Mesenchymal stem cell (in vitro differentiated cells and primary cell): ENCODE data around the gene ARRDC1. TPM values are rescaled to one million over a fixed set of nuclear protein-coding genes. Genes with fewer than 3 reads are reported as not detected.

Experiments
- DNase-seq: peaks from one replicate; pipeline ENCODE4 v3.0.0-alpha.2; 2013
- H2AFZ ChIP-seq: one replicate; pipeline ENCODE4 v1.6.1; 2013; ENCODE audit warnings: low read depth, mild to moderate bottlenecking, control low read depth, inconsistent platforms, low read length, moderate library complexity
- H2AK5ac ChIP-seq: 2 replicates; pipeline ENCODE4 v1.6.1; 2013; ENCODE audit warnings: low read length, moderate library complexity, mild to moderate bottlenecking, inconsistent platforms; ENCODE audit not compliant: severe bottlenecking
- H2BK120ac ChIP-seq: one replicate; pipeline ENCODE4 v1.6.1; 2013; ENCODE audit warnings: low read depth, mild to moderate bottlenecking, inconsistent platforms, low read length, moderate library complexity
- H2BK12ac ChIP-seq, 2 experiments: one replicate each; pipeline ENCODE4 v1.6.1; 2013; ENCODE audit warnings: inconsistent platforms in 2 of 2, low read length in 2 of 2, mild to moderate bottlenecking in 2 of 2, moderate library complexity in 2 of 2, control low read depth in 1 of 2
- H2BK15ac ChIP-seq: one replicate; pipeline ENCODE4 v1.6.1; 2013; ENCODE audit warnings: mild to moderate bottlenecking, low read depth, inconsistent platforms; ENCODE audit not compliant: poor library complexity, severe bottlenecking
- H2BK5ac ChIP-seq: 2 replicates; pipeline ENCODE4 v1.6.1; 2013; ENCODE audit warnings: low read depth, mild to moderate bottlenecking, low read length, control low read depth, inconsistent platforms; ENCODE audit not compliant: poor library complexity, severe bottlenecking
- H3K14ac ChIP-seq, 2 experiments: one replicate each; pipeline ENCODE4 v1.6.1; 2013; ENCODE audit warnings: inconsistent platforms in 2 of 2, low read length in 2 of 2, control low read depth in 1 of 2, mild to moderate bottlenecking in 1 of 2, moderate library complexity in 1 of 2
- H3K18ac ChIP-seq, 2 experiments: one replicate each; pipeline ENCODE4 v1.6.1; 2013; ENCODE audit warnings: inconsistent platforms in 2 of 2, low read length in 2 of 2, control low read depth in 1 of 2, low read depth in 1 of 2, mild to moderate bottlenecking in 1 of 2
- H3K23ac ChIP-seq, 2 experiments: one replicate each; pipeline ENCODE4 v1.6.1; 2013; ENCODE audit warnings: inconsistent platforms in 2 of 2, low read length in 2 of 2, mild to moderate bottlenecking in 2 of 2, moderate library complexity in 2 of 2, control low read depth in 1 of 2
- H3K27ac ChIP-seq: 2 replicates; pipeline ENCODE4 v1.5.1; 2013; ENCODE audit warnings: mild to moderate bottlenecking, moderate library complexity, low read length, control low read depth, inconsistent platforms; ENCODE audit not compliant: poor library complexity, severe bottlenecking
- H3K27me3 ChIP-seq, 2 experiments: 2 replicates each; pipeline versions ENCODE4 v1.6.1 to v1.7.0; 2013; ENCODE audit warnings: low read length in 2 of 2, mild to moderate bottlenecking in 2 of 2, moderate library complexity in 2 of 2, control low read depth in 1 of 2, inconsistent platforms in 1 of 2; ENCODE audit not compliant: control insufficient read depth in 1 of 2, insufficient read depth in 1 of 2
- H3K36me3 ChIP-seq, 2 experiments: 2 replicates each; pipeline versions ENCODE4 v1.6.1 to v1.7.0; 2013; ENCODE audit warnings: low read length in 2 of 2, control low read depth in 1 of 2, inconsistent platforms in 1 of 2, low read depth in 1 of 2, mild to moderate bottlenecking in 1 of 2; ENCODE audit not compliant: insufficient read depth in 2 of 2, control insufficient read depth in 1 of 2
- H3K4ac ChIP-seq, 2 experiments: one replicate each; pipeline ENCODE4 v1.6.1; 2013; ENCODE audit warnings: inconsistent platforms in 2 of 2, low read length in 2 of 2, mild to moderate bottlenecking in 2 of 2, moderate library complexity in 2 of 2, control low read depth in 1 of 2, low read depth in 1 of 2
- H3K4me1 ChIP-seq: 2 replicates; pipeline ENCODE4 v1.6.1; 2013; ENCODE audit warnings: low read depth, low read length, control low read depth; ENCODE audit not compliant: control insufficient read depth, insufficient read depth
- H3K4me2 ChIP-seq: 2 replicates; pipeline ENCODE4 v1.6.1; 2013; ENCODE audit warnings: low read length, mild to moderate bottlenecking, inconsistent platforms; ENCODE audit not compliant: poor library complexity, severe bottlenecking
- H3K4me3 ChIP-seq, 2 experiments: 2 replicates each; pipeline versions ENCODE4 v1.5.1 to v1.7.0; 2013; ENCODE audit warnings: low read length in 2 of 2, mild to moderate bottlenecking in 2 of 2, control low read depth in 1 of 2, low read depth in 1 of 2; ENCODE audit not compliant: insufficient read depth in 1 of 2
- H3K79me1 ChIP-seq: replicated peaks from 2 replicates; pipeline ENCODE4 v1.6.1; 2013; ENCODE audit warnings: mild to moderate bottlenecking, control low read depth, low read length, inconsistent platforms; ENCODE audit not compliant: poor library complexity, severe bottlenecking
- H3K9ac ChIP-seq: 2 replicates; pipeline ENCODE4 v1.7.0; 2013; ENCODE audit warnings: mild to moderate bottlenecking, low read length, moderate library complexity
- H3K9me3 ChIP-seq: 2 replicates; pipeline ENCODE4 v1.7.0; 2013; ENCODE audit warnings: mild to moderate bottlenecking, low read length; ENCODE audit not compliant: control insufficient read depth
- H4K8ac ChIP-seq: one replicate; pipeline ENCODE4 v1.6.1; 2013; ENCODE audit warnings: inconsistent platforms, mild to moderate bottlenecking, low read length, moderate library complexity
- H4K91ac ChIP-seq: one replicate; pipeline ENCODE4 v1.6.1; 2013; ENCODE audit warnings: mild to moderate bottlenecking, low read length, inconsistent platforms
- WGBS: methylation state at CpG from one replicate; pipeline ENCODE4 v1.1.7; 2013; ENCODE audit warnings: mixed read lengths; 5-methylcytosine and 5-hydroxymethylcytosine counted together
- polyA plus RNA-seq, 2 experiments: library from polyadenylated mRNA; stranded (reverse); fragments of 200-250 nt; gene quantifications; one replicate each; pipeline ENCODE4 v1.2.3, GENCODE V29; 2013

Gene ARRDC1, protein sequence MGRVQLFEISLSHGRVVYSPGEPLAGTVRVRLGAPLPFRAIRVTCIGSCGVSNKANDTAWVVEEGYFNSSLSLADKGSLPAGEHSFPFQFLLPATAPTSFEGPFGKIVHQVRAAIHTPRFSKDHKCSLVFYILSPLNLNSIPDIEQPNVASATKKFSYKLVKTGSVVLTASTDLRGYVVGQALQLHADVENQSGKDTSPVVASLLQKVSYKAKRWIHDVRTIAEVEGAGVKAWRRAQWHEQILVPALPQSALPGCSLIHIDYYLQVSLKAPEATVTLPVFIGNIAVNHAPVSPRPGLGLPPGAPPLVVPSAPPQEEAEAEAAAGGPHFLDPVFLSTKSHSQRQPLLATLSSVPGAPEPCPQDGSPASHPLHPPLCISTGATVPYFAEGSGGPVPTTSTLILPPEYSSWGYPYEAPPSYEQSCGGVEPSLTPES
- 18.4 TPM for polyA plus RNA-seq (2013, experiment 1 of 2)
- polyA plus RNA-seq (2013, experiment 2 of 2): 19.8 TPM

DNA sequence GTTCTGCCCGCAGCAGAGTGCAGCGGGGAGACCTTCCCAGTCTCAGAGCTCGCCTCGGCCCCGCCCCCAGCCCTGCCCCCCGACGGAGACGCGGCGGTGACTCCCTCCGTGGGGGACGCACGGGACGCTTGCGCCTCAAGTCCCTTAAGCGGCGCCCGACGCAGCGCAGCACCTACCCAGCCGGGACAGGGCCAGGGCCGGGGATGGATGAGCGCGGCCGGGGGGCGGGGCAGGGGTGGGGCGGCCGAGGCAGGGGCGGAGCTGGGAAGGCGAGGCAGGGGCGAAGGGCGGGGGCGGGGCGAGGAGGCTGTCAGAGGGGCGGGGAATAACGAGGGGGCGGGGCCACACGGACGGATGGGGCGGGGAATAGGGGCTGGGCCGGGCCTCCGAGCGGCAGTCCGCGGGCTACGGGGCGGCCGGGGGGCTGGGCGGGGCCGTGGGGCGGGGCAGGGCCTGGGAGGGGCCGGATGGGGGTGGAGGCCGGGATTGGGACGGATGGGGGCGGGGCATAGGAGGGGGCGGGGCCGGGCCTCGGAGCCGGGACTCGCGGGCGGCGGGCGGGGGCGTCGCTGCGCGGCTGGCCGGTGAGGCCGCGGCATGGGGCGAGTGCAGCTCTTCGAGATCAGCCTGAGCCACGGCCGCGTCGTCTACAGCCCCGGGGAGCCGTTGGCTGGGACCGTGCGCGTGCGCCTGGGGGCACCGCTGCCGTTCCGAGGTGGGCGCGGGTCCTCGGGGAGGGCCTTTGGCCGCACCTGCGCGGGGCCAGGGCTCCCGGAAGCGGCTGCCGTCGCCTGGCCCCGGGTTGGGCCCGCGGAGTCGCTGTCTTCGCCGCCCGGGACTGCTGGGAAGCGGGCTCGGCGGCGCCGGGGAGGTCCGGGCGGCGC is at the start of gene ARRDC1:
Gene ARRDC1 (plus strand): TSS at position 566 of the 884 bp plus-strand sequence. CDS start 32 bp downstream, at position 598.
- peak within 1 kb of the TSS in 1 of 2 experiments; percentile 100 for H3K23ac ChIP-seq
- peak within 1 kb of the TSS; percentile 9 for H2BK120ac ChIP-seq
- 1% methylated on average over 44 of the region's 111 CpGs for WGBS
- no peak within 1 kb of the TSS for H2AK5ac ChIP-seq
- peak within 1 kb of the TSS; percentile 64 for H4K91ac ChIP-seq
- H3K4me2 ChIP-seq: peak within 1 kb of the TSS; percentile 99
- no peak within 1 kb of the TSS for H3K27ac ChIP-seq
- peak within 1 kb of the TSS; percentile 78 for H3K9ac ChIP-seq
- peak within 1 kb of the TSS; percentile 80 to 81 for H3K18ac ChIP-seq
- peak within 1 kb of the TSS in 1 of 2 experiments; percentile 96 for H3K14ac ChIP-seq
- peak within 1 kb of the TSS in 1 of 2 experiments; percentile 94 for H3K4ac ChIP-seq
- peaks cover 0 to 7% of the 10 kb centered on the region in 2 experiments for H3K36me3 ChIP-seq
- H2BK5ac ChIP-seq: no peak within 1 kb of the TSS
- DNase-seq: peak; percentile 91
- no peaks in the 10 kb centered on the region for H3K9me3 ChIP-seq
- peaks cover 25% of the 10 kb centered on the region for H3K4me1 ChIP-seq
- H2BK15ac ChIP-seq: peak within 1 kb of the TSS; percentile 15
- H4K8ac ChIP-seq: peak within 1 kb of the TSS; percentile 89
- peaks cover 17% of the 10 kb centered on the region for H3K79me1 ChIP-seq
- no peaks in the 10 kb centered on the region for H3K27me3 ChIP-seq
- peak within 1 kb of the TSS; percentile 82 to 83 for H3K4me3 ChIP-seq
- peak within 1 kb of the TSS in 1 of 2 experiments; percentile 82 for H2BK12ac ChIP-seq
- peak within 1 kb of the TSS; percentile 75 for H2AFZ ChIP-seq

DNA sequence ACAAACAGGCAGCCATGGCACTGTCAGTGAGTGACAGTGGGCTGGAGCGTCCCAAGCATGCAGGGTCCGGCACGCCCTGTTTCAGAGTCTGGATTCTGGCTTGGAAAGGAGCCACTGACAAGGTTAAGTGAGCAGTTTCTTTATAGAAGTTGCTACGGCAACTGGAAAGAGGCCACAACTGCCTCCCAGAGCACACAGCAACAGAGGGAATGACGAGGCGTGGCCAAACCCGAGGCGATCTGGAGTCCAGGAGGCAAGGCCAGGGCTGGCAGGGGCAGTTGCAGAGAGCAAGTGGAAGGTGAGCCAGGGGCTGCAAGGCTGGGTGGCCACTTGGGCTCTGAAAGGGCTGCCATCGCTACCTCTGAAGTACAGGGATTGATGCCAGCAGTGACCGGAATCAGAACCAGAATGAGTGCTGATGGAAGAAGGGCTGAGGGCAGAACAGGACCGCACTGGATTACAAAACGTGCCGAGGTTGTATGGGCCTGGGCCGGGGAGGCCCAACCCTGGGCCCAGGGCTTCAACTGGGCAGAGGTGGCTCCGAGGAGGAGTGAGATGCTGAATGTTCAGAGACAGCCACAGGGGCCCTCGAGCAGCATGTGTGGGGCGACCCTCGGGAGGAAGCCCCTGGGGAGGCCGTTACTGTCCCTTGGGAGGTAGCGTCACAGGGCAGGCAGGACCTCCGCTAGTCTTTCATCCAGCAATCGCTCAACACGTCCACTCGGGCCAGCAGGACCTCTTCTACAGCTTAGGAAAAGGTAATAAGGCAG is 49.2 kb upstream of the ARRDC1 start:
- Histone ChIP-seq H2AK5ac (no peak overlapping the region), H3K9ac (no peak overlapping the region), H2AFZ (no peak overlapping the region), H4K8ac (no peak overlapping the region), H2BK15ac (no peak overlapping the region), H2BK120ac (no peak overlapping the region), H3K4ac (no peak overlapping the region), H4K91ac (no peak overlapping the region), H3K14ac (no peak overlapping the region), H3K79me1 (peaks cover 28% of the 10 kb centered on the region), H2BK5ac (no peak overlapping the region), H3K9me3 (no peaks in the 10 kb centered on the region), H3K18ac (no peak overlapping the region), H3K36me3 (peaks cover 53 to 54% of the 10 kb centered on the region in 2 experiments), H3K27ac (no peak overlapping the region), H3K4me2 (no peak overlapping the region), H2BK12ac (no peak overlapping the region), H3K4me1 (peaks cover 8% of the 10 kb centered on the region), H3K27me3 (no peaks in the 10 kb centered on the region), H3K4me3 (no peak overlapping the region), H3K23ac (no peak overlapping the region)
- WGBS: 91% methylated on average over 24 of the region's 24 CpGs
- DNase-seq: no peak

DNA sequence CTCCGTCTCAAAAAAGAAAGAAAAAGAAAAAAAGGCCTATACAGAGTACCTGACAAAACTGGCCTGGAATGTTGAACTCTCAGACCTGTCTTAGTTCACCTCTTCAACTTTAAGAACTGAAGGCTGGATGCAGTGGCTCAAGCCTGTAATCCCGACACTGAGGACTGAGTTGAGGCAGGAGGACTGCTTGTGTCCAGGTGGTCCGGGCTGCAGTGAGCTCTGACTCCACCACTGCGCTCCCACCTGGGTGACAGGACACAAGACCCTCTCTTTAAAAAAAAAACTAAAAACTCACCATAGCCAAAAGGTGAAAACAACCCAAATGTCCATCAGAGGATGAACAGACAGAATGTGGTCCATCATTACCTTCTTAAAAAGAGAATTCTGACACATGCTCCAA is 47.4 kb upstream of the ARRDC1 start:
- Histone ChIP-seq H2BK120ac (no peak overlapping the region), H4K8ac (no peak overlapping the region), H4K91ac (no peak overlapping the region), H3K27ac (no peak overlapping the region), H3K4me2 (no peak overlapping the region), H3K9ac (no peak overlapping the region), H3K36me3 (peaks cover 61 to 64% of the 10 kb centered on the region in 2 experiments), H2AK5ac (no peak overlapping the region), H3K4me3 (no peak overlapping the region), H2AFZ (no peak overlapping the region), H3K27me3 (no peaks in the 10 kb centered on the region), H3K4ac (no peak overlapping the region), H2BK5ac (no peak overlapping the region), H3K79me1 (peaks cover 30% of the 10 kb centered on the region), H3K9me3 (no peaks in the 10 kb centered on the region), H3K18ac (no peak overlapping the region), H3K23ac (no peak overlapping the region), H2BK15ac (no peak overlapping the region), H2BK12ac (no peak overlapping the region), H3K4me1 (peaks cover 1% of the 10 kb centered on the region), H3K14ac (no peak overlapping the region)
- 95% methylated on average over 3 of the region's 4 CpGs for WGBS
- no peak for DNase-seq
